Anterior cingulate cortex (tissue), 58 donors: Measurements from ENCODE around the gene COP1.

Experiments used
- DNase-seq, 58 donors: peaks; one replicate each; lab custom pipeline; 2025; lab: John Stamatoyannopoulos, UW

Gene COP1

DNA sequence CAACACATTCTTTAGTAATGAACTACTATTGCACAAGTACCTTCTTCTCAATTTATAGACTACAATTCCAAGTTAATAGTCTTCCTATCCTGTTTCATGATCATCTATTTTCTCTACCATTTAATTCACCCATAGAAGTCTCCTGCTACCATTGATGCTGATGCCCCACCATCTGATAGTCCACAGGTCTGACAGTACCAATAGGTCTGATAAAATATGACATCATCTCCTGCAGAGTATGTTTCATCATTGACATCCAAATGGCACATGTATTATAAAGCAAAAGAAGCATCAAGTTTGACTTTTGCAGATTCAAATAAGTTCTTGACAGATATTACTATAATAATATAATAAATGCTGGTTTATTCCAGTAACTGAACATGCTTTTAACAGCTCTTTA, 5.5 kb downstream of the COP1 start:
- DNase-seq = no peak

DNA sequence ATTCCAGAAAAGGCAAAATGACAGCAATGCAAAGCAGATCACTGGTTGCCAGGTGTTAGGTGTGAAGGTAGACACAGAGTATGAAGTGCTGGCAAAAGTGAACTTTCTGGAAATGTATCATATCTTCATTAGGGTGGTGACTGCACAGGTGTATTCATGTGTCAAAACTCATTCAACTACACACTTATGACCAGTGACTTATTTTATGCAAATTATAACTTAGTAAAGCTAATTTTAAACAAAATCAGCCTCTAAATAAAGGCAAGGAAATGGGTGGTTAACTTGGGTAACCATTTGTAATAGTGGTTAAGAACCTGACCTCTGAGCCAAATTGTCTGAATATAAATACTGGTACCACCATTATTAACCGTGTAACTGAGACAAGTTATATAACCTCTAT, 7.4 kb downstream of the COP1 start:
- no peak for DNase-seq

DNA sequence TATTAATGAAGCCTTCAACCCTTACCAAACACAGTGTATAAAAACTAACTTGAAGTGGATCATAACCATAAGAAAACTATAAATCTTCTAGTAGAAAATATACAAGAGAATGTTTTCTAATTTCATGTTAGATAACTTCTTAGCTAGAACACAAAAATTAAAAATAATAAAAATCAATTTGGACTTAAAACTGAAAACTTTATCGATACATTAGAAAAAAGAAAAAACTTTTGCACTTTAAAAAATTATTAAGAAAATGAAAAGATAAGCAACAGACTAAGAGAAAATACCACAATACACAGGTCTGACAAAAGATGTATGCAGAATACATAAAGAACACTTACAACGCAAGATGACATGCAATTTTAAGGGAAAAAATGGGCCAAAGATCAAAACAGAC, 8.7 kb downstream of the COP1 start:
- DNase-seq = no peak

DNA sequence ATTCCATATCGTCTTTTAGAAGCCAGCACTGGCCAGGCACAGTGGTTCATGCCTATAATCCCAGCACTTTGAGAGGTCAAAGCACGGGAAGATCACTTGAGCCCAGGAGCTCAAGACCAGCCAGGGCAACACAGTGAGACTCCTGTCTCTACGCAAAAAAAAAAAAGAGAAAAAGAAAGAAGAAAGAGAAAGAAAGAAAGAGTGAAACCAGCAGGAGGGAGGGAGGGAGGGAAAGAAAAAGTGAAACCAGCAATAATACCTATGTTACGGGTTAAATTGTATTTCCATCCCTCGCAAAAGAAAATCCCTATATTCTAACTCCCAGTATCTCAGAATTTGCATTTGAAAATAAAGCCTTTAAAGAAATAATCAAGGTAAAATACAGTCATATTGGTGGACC, 10.4 kb downstream of the COP1 start:
- DNase-seq = no peak

DNA sequence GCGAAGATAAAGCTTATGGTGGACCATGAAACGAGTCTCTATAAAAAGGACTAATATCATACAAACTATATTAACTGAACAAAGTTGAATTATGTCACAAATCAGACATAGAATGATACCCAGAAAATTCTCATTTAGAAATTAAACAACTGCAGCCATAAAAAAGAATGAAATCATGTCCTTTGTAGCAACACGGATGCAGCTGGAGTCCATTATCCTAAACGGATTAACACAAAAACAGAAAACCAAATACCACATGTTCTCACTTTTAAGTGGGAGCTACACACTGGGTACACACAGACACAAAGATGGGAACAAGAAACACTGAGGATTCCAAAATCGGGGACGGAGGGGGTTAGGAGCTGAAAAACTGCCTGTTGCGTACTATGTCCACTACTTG, 11.5 kb downstream of the COP1 start:
- no peak for DNase-seq

DNA sequence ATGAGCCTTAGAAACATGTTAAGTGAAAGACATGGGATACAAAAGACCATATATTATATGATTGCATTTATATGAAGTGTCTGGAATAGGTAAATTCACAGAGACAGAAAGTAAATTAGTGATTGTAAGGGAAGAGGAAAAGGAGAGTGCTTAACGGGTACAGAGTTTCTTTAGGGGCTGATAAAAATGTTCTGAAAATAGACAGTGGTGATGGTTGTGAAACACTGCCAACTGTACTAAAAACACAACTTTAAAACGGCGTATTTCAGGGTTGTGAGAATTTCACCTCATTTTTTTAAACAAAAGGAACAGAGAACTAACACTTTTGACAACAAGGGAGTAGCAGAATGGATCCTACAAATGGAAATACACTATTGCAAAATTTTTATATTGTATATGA, 13.4 kb downstream of the COP1 start:
- no peak for DNase-seq

DNA sequence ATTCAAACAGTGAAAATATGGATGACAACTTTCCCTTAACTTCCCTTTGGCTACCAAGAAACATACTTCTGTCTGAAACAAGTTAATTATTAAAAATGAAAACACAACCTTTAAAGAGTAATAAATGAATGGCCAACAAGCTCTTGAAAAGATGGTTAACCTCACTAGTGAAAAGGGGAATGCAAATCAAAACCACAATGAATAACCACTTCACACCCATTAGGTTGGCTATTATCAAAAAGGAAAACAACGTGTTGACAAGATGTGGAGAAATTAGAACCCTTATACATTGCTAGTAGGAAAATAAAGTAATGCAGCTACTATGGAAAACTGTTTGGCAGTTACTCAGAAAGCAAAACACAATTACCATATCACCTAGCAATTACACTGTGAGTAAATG, 14.1 kb downstream of the COP1 start:
- DNase-seq = no peak

DNA sequence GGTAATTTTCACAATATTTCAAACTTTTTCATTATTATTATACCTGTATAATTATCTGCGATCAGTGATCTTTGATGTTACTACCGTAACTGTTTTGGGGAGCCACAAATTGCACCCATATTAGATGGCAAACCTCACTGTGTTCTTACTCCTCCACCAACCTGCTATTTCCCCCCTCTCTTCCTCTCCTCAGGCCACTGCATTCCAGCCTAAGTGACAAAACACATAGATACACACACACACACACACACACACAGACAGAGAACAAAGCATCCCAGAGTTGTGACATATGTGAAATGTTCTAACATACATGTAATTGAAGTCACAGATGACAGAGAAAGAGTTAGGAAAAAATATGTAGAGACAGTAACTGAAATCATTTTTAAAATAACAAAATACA, 18.5 kb downstream of the COP1 start:
- DNase-seq = no peak

DNA sequence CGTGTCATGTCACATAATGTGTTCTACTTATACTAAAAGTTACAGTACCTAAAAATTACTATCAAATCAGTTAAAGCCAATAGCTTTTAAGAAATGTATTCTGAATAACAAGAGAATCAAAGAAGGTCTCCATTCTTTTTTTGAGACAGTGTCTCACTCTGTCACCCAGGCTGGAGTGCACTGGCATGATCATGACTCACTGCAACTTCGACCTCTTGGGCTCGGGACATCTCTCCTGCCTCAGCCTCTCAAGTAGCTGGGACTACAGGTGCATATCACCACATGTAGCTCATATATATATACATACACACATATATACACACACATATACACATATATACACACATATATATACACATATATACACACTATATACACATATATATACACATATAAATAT, 20.1 kb downstream of the COP1 start:
- DNase-seq = no peak

DNA sequence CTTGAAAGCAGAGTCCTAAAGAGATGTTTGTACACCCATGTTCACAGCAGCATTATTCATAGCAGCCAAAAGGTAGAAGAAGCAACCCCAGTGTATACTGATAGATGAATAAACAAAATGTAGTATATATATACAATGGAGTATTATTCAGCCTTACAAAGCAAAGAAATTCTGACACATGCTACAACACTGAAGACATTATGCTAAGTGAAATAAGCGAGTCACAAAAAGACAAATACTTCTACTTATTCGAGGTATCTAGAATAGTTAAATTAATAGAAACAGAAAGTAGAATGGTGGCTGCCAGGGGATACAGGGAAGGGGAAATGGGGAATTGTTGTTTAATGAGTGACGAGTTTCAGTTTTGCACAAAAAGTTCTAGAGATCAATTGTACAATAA, 23.5 kb downstream of the COP1 start:
- DNase-seq = no peak

DNA sequence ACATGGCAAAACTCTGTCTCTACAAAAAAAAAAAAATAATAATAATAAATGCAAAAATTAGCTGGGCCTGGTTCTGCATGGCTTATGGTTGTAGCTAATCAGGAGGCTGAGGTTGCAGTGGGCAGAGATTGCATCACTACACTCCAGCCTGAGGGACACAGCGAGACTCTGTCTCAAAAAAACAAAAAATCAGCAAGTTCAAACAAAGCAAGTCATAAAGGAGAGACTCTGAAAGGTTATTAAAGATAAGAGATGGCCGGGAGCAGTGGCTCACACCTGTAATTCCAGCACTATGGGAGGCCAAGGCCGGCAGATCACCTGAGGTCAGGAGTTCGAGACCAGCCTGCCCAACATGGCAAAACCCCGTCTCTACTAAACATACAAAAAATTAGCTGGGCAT, 28.8 kb downstream of the COP1 start:
- DNase-seq = no peak

DNA sequence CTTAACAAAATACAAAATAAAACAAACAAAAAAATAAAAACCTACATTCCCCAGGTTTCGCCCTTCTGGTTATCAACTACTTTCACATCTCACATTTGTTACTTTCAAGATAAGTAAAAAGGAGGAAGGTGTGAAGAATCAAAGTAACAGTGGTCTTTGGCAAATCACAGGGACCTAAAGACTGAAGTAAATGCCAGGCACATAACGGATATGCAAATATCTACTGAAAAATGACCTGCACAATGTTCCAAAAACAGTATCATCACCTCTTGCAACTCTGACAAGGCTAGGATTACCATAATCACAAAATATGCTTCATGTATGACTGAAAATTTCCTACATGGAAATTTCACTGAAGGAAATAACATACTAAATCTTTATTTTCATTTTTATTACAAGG, 29.3 kb downstream of the COP1 start:
- DNase-seq = no peak

DNA sequence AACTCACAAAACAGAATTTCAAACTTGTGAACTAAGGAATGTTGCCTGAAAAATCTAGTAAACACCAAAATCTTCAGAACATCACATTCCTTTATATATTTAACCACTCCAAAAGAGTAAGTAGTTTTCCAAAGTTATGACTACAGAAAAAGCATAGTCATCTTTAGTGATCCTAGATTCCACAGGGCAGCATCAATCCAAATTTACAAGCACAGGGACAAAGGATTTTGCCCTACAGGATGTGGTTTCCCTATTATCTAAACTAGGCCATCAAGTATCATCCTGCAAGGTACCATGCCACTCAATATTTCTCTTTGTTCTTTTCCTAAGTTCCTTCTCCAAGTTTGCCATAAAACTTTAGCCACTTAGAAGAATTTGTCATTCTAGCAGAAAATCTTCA, 33.0 kb downstream of the COP1 start:
- no peak for DNase-seq

DNA sequence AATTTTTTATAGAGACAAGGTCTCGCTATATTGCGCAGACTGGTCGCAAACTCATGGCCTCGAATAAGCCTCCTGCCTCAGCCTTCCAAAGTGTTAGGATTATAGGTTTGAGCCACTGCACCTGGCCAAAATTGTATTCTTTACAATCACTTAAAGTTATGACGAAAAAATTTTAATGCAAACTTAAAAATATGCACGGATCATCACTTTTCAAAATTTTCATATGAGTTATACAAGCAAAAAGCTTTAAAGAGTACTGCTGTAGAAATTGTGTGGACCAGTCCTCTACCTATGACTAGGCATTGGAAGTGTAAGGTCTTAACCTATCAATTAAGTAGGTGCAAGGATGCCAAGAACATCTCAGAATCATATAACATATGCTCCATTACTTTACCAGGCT, 34.9 kb downstream of the COP1 start:
- no peak for DNase-seq

DNA sequence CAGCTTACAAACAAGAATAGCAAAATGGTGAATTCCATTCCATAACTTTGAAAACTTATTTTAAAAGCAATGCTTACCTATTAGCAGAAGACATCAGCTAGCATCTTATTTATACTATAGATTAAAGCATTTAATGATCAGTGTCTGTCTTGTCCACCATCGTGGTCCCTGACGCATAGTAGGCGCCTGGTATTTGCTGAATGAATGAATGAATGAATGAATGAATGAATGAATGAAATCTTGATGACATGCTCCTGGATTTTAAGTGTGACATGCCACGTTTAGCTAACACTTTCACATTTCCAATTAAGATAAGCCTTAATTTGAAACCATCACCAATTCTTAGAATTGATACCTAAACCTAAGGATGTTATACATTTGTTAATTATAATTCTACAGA, 39.9 kb downstream of the COP1 start:
- no peak for DNase-seq

DNA sequence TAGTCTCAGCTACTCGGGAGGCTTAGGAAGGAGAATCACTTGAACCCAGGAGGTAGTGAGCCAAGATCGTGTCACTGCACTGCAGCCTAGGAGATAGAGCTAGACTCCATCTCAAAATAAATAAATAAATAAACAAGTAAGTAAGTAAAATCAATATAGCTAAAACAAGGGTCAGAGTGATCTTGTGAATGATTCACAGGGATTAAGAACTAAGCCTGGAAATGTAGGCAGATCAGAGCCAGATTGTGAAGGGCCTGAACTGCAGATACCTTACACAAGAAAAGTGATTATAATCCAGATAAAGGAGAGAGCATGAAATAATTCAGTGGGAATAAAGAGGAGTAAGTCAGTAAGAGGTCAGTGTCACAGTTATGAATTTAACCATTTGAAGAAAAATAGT, 41.5 kb downstream of the COP1 start:
- no peak for DNase-seq

DNA sequence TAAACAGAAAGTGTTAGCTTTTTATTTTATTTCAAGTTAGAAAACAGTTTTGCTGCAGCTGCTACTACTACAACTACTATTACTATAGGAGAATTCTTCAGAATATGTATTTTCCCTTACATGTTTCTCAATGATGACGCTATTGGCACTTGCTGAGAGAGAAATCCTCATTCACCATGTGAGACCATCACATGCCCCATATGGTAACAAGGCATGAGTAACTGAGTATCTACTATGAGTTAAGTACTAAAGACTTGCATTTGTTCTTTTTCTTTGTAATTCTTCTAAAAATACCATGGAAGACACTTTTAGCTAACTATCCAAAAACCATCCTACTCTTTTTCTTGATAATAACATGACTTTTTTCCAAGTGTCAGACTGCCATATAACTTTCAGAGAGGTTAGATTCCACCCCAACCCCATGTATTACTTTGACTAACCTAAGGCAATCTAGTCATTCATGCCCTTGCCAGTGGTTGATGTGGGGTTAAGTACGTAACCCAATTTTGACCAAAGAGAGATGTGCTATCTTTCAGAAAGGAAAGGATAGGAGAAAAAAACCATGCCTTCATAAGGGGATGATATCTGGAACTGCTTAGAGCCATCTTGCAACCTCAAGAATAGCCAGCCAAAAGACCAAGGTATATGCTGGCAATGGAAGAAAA, 42.9 kb downstream of the COP1 start:
- no peak for DNase-seq

DNA sequence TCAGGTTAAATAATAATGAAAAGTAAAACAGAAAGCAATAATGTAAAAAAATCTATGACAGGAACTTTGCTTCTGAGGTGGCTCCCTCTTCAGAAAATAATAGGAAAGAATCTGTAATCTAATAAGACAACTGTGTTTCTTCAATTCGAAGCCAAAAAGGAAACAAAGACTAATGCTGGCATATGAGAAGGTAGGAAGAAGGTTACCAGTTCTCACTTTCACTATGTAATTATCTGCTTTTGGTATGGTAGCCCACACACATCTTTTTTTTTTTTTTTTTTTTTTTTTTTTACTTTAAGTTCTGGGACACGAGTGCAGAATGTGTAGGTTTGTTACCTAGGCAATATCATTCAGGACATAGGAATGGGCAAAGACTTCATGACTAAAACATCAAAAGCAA, 47.1 kb downstream of the COP1 start:
- peak in 1 of 58 donors; percentile 11 for DNase-seq

DNA sequence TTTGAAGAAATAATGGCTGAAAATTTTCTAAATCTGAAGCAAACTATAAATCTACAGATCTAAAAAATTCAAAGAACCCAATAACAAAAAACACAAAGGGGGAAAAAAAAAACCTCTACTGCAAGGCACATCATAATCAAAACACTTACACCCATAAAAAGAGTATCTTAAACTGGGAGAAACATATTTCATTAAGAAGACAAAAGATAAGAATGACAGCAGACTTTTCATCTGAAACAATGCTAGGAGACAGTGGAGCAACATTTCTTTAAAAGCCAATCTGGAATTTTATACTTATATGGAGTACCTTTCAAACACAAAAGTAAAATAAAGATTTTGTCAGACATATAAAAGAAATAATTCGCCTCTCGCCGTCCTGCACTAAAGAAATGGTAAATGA, 49.1 kb downstream of the COP1 start:
- no peak for DNase-seq

DNA sequence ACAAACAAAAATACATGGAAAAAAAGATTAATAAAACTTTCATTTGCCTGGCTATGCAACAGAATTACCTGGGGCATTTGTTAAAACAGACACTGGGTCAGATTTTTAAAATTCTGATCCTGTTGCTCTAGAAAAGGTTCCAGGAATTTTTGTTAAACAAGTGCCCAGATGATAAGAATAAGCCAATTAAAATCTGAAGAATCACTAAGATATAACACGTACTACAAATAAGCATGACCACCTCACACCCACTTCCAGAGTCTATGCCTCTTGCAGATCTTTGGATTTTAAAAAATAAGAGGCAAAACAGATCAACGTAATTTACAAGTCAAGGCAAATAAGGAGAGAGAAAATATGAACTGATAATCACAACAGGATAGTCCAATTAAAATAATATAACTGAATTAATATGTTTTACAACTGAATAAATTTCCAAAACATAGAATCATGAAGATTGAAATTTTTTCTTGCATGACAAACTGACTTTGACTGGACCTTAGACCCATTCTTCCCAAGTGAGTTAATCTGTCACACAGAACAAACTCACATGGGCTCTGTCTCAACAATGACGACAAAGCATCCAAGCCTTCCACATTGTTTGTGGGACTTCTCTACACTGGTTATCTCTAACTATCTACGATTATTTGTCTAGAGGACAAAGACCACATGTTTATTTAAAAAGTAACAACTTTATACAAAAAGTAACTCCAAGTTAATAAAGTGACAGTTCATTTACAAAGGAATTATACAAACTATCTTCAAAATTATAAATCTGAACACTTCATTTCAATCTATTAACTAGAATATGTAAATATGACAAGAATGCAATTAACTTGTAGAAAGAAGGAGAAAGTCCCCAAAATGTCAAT, 56.9 kb downstream of the COP1 start:
- no peak for DNase-seq

DNA sequence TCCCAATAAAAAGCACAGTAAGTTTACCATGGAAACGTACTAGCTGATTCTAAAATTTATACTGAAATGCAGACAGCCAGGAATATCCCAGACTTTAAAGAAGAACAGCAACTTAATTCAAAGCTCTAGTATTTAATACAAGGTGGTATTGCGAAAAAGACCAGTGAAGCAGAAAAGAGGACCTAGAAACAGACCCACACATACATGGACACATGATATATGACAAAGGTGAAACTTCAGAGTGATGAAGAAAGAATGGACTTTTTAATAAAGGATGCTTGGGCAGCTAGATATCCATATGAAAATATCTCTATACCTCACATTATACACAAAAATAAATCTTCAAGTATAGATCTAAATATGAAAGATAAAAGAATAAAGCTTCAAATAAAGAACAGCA, 62.6 kb downstream of the COP1 start:
- no peak for DNase-seq

DNA sequence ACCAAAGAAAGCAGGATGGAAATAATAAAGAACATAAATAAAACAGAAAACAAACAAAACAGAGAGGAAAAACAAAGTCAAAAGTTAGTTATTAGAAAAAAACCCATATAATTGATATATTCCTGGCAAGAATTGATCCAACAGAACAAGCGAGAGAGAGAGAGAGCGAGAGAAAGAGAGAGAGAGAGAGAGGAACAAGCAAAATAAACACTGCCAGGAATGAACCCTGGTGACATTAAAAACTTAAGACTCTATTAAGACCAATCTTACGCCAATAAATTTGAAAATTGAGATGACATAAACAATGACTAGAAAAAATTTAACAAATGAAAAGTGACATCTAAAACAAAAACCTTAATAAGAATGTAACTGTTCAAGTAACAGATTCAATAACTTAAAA, 64.1 kb downstream of the COP1 start:
- DNase-seq = no peak
